Epithelial cell of proximal tubule (primary cell): Measurements from ENCODE around the gene B3GNT5. TPM values are rescaled to one million over a fixed set of nuclear protein-coding genes. Genes with fewer than 3 reads are reported as not detected.

Experiments used
- DNase-seq: peaks from one replicate; pipeline ENCODE4 v3.0.0-alpha.2; 2011; ENCODE audit warnings: low read depth
- H3K4me3 ChIP-seq: 2 replicates; pipeline ENCODE4 v1.5.1; 2011; ENCODE audit warnings: low read depth, mild to moderate bottlenecking, low read length
- CTCF ChIP-seq: conservative IDR thresholded peaks from 2 replicates; pipeline ENCODE4 v1.5.1; 2012; ENCODE audit warnings: low read depth, mild to moderate bottlenecking, low read length
- total RNA-seq: library from RNA; depleted of rRNA; stranded (reverse); fragments of >200 nt; gene quantifications from 2 replicates; pipeline ENCODE4 v1.2.3, GENCODE V29; 2015

Gene B3GNT5
- 17.2 and 23.0 TPM in 2 replicates for total RNA-seq

GRCh38 chr3:183252973-183253527 lies at the start of gene B3GNT5:
TSS of gene B3GNT5 (plus strand) at chr3:183253253. CDS start at chr3:183269799, 16,546 bp downstream.
- no peak for TF ChIP-seq CTCF
- DNase-seq = no peak
- peak within 1 kb of the TSS; percentile 94 for H3K4me3 ChIP-seq

- no peak for TF ChIP-seq CTCF
- no peak overlapping the region for H3K4me3 ChIP-seq
- no peak for DNase-seq
These were observed 49.4 kb upstream of the B3GNT5 start for GRCh38 chr3:183203670-183204069.

- no peak for TF ChIP-seq CTCF
- H3K4me3 ChIP-seq = no peak overlapping the region
- DNase-seq = no peak
These were observed 44.8 kb upstream of the B3GNT5 start for GRCh38 chr3:183208260-183208659.

GRCh38 chr3:183208800-183209199 lies 44.3 kb upstream of the B3GNT5 start:
- DNase-seq = no peak
- no peak for TF ChIP-seq CTCF

GRCh38 chr3:183210341-183210740 lies 42.7 kb upstream of the B3GNT5 start:
- H3K4me3 ChIP-seq = no peak overlapping the region
- no peak for TF ChIP-seq CTCF
- DNase-seq = no peak

More at GRCh38 chr3:183208800-183209199, 44.3 kb upstream of the B3GNT5 start:
- H3K4me3 ChIP-seq = no peak overlapping the region

- TF ChIP-seq CTCF = no peak
- H3K4me3 ChIP-seq = no peak overlapping the region
- DNase-seq = no peak
These were observed 42.2 kb upstream of the B3GNT5 start for GRCh38 chr3:183210862-183211341.

GRCh38 chr3:183211352-183211751 lies 41.7 kb upstream of the B3GNT5 start:
- no peak for TF ChIP-seq CTCF
- H3K4me3 ChIP-seq = no peak overlapping the region
- no peak for DNase-seq
